DMS 273 (cell line): Measurements from ENCODE around the gene USP31.
"Not testable (repeated sequence)": the region's sequence is repeated elsewhere in the genome, so short reads cannot be mapped to it uniquely, and the experiment has no call there.

Source experiments
- DNase-seq: peaks from one replicate; lab custom pipeline; 2025; ENCODE audit not compliant: unreplicated experiment; lab: John Stamatoyannopoulos, UW

The USP31 gene

DNA sequence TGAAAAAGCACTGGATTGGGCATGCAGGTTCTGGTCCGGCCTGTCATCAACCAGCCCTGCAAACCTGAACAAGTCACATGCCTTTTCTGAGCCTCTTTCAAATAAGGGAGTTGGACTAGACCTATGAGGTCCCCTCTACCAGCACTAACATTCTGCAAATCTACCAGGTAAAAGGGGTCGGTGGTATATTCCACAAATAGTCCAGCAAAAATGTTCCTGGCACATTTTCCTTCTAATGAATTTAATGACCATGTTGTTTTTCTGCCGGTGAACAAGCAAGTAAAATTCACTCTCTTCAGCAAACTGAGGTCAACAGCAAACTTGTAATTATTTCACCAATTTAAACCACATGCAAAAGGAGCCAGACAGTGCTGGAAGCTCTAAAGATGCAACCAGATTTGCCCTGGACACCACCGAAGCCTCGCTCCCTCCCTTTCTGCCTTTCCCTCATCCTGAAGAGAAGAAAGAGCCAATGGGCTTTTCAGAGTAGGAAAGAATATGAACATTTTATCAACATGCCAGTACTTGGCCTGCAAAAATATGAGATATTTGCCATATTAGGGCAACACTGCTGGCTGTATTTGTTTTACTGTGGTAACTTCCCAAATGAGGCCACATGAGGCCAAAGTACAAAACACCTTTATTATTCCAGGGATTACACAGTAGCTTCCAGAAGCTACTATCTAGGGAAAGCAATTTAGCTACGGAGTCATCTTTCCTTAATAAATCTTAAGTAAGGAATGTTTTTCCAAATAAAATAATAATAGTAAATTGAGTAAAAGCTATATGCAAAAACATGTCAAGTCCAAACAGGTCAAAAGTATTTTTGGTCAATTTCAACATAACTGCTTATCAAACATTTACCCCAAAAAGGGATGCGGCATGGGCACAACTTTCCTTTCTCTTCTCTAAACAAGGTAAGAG is 45.0 kb downstream of the USP31 start:
- DNase-seq: no peak

DNA sequence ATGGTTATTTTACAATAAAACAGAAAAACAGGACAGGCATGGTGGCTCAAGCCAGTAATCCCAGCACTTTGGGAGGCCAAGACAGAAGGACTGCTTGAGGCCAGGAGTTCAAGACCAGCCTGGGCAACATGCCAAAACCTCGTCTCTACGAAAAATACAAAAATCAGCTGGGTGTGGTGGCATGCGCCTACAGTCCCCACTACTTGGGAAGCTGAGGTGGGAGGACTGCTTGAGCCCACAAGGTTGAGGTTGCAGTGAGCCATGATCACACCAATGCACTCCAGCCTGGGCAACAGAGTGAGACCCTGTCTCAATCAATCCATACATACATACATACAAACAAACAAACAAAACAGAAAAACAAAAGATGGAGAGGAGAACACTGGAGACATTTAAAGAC is 45.6 kb downstream of the USP31 start:
- DNase-seq: no peak

DNA sequence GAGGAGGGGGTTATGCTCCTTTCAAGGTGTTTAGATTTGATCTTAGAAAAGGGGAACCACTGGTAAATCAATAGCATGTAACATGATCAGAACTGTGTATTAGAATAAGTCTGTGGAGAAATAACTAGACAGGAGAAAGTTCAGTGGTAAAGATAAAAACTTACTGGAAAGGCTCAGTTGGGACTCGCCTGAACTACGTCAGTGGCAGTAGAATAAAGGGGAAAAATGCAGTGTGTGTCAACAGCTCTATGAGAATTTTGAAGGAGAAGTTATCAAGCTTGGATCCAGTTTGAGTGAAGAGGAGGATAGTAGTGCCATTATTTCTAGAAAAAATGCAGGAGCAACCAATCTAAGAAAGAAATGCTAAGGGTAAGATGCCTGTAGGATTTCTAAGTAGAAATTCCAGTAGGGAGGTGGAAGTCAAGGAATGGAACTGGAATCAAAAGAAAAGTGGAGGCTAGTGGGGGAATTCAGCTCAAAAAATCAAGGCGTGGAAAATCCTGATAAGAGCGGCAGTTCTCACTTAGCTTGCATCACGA is 48.2 kb downstream of the USP31 start:
- no peak for DNase-seq

DNA sequence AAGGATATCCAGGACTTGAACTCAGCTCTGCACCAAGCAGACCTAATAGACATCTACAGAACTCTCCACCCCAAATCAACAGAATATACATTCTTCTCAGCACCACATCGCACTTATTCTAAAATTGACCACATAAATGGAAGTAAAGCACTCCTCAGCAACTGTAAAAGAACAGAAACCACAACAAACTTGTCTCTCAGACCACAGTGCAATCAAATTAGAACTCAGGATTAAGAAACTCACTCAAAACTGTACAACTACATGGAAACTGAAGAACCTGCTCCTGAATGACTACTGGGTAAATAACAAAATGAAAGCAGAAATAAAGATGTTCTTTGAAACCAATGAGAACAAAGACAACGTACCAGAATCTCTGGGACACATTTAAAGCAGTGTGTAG is 52.8 kb downstream of the USP31 start:
- not testable (repeated sequence) for DNase-seq

DNA sequence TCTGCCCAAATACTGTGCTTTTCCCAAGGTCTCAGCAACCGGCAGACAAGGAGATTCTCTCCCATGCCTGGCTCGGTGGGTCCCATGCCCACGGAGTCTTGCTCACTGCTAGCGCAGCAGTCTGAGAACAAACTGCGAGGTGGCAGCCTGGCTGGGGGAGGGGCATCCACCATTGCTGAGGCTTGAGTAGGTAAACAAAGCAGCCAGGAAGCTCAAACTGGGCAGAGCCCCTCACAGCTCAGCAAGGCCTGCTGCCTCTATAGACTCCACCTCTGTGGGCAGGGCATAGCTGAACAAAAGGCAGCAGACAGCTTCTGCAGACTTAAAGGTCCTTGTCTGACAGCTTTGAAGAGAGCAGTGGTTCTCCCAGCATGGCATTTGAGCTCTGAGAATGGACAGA is 55.1 kb downstream of the USP31 start:
- not testable (repeated sequence) for DNase-seq

DNA sequence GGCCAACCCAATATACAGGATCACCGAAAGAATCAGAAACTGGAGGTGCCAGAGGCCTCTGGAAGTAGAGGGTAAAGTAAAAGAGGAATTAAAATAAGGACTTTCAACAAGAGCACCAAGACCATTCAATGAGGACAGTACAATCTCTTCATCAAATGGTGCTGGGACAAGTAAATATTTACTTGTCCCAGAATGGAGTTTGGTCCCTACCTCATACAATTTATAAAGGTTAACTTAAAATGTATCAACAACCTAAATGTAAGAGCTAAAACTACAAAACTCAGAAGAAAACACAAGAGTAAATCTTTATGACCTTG is 56.5 kb downstream of the USP31 start:
- no peak for DNase-seq

DNA sequence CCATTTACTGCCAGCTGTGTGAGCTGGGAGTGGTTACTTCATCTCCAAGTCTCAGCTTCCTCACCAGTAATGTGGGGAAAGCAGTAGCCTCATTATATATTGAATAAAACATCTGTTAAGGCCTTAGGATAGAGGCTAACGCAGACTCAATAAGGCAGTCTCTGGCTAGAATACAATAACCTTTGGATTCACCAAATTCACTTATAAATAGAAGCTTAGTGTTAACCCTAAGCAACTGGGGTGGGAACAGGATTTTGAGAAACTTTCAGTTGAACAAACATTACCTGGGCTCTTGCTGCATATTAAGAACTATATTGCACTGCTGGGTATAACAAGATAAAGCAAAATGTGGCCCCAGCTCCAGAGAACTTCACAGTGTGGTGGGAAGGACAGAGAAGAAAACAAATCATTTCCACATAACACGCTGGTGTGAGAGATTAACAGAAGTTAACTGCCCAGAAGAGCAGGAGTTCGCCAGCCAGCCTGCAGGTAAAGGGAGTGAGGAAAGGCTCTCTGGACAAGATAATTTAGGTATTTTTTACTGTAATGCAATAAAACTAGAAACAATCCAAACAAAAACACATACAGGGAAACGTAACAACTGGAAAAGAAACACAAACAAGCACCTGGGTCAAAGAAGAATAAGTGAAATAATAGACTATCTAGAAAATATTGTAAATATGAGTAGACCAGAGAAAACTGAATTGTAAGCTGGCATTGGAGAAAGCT is 57.0 kb downstream of the USP31 start:
- DNase-seq: no peak

DNA sequence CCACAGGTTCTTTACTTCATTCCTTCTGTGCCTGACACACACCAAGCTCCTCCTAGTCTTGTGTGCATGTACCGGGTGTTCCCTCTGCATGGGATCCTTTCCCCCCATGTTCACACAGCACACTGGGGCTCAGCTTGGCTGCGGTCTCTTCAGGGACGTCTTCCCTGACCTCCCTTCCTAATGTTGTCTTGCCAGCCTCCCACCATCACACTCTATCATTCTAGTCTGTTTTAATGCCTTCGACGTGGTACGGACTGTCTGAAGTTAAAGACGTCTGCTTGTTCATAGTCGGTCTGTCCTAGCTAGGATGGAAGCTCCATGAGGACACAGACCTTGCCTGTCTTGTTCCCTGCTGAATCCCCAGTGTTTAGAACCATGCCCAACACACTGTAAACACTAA is 60.1 kb downstream of the USP31 start:
- DNase-seq: no peak

DNA sequence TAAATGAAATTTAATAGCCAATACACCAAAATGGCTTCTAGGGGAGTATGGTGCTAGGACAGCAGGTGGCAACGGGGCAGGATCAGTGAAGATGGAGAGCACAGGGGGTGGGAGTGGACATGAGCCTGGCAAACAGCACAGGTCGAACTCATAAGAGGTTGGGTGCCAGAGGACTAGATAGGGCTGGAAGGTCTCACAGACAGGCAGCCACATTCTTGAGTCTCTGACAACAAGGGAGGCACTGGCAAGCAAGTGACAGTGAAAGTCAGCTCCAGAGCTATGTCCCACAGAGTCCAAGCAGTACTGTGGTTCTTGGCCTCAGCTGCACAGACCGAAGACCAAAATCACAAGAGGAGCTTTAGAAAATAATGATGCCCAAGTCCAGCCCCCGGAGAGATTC is 61.2 kb downstream of the USP31 start:
- DNase-seq: no peak

DNA sequence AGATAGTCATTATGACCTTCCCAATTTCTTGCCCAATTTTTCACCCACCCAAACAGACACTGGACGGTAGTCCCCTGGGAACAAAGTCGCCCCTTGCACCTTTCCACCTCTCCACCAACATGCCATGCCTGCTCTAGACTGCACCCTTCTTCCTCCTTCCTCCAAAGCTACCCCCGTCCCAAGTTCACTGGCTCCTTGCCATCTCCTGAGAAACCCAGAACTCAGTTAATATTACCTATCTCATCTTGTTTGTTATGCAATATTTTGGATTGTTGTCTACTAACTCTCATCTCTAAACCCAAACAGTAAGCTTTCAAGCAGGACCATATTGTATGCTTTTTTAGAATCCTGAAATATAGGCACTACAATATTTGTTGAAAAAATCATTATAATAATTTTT is 63.3 kb downstream of the USP31 start:
- DNase-seq: no peak

DNA sequence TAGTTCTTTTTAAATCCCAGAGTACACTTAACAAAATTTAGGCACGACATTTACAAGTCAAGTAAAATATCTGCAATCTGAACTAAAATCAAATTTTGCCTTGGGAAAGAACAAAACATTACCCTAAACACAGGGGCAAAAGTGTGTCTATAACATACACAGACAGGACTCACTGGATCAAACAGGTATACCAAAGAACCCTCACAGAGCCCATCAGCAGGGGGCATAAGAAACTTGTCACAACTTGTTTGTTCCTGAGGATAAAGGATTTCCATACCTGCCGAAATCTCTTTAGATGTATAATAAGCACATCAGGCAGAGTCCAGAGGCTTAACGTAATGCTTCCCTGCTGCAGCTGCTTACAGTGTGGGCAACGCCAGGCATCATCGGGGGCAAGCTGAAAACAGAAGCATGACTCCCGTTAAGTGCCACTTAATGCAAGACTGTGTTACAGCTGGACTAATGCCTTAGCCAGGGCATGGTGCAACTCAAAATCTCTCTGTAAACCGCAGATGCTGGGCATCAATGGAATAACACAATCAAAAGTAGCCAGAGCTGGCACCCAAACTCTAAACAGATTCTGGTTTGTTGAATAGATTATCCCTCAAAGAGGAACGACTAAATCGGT is 67.0 kb downstream of the USP31 start:
- DNase-seq: no peak

DNA sequence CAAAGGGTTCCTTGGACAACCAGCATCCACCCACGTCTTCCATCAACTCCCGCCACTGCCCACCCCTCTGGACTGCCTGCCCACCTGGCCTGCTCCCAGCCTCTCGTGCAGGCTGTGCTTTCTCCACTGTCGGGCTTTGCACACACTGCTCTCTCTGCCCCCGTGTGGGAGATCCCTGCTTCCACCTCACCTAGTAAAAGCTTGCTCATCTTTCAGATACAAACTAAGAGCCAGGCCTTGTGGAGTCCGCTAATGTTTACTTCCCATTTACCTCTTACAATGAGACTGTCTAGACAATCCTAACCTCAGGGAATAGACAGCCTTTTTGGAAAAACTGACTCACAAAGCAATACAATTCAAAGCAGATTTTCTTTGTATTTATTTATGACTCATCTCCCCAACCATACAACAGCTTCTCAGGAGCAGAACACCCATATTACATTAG is 67.6 kb downstream of the USP31 start:
- no peak for DNase-seq

DNA sequence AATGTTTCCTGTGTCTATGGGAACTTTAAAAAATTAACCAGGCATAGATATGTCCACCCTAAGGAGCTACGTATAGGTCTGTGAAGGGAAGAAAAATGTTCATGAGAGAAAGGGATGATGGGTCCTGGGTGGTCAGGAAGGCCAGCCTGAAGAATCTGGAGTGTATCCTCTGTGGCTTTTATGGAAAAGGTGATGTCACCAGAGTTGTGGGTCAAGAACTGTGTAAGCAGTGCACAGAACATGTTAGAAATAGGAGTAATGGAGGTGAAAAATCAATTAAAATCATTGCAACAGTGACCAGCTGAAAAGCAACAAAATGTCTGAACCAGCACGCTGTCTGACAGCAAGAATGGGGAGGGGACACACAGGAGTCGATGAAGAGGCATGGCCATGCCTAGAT is 68.5 kb downstream of the USP31 start:
- no peak for DNase-seq

DNA sequence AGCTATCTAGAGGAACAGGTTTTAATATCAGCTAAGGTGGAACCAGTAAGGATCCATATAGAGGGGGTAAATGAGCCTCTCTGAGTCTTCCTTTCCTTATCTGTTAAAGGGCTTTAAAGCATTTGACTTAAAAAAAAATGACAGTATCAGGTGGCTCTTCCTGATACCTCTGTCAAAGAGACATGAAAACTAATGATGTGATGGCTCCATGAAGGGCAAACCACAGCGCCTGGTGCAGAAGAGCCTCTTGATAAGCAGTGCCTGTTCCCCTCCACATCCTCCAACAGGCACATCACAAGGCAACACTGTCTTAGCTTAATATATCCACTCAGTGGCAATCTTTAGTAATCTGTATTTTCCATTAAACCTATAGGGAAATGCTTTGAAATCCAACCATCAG is 68.9 kb downstream of the USP31 start:
- DNase-seq: no peak

DNA sequence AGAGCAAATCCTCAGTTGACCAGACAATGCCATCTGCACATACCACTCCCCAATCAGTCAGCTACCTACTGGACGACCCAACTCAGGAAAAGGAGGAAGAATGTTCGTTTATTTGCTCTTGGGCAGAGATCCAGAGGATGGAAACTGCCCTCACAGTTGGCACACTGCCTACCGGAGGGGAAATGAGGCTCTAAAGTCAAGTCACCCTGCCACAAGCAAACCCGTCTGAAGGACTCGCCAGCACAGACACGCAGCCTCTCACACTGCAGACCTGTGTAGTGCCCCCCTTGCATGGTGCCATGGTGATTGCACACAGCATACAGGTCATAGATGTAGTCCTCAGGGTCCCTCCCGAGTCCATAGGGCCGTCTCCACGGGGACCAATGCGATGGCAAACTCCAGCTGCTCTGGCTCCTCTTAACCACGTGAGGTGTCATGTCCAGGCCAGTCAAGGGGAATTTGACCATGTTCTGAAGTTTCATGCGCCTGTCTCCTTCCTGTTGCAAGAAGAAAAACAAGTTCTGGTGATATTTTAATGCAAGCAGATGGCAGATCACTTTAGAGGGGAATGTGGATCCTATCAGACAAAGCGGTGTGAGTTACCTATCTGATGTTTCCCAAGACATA is 69.5 kb downstream of the USP31 start:
- DNase-seq: peak; percentile 19

DNA sequence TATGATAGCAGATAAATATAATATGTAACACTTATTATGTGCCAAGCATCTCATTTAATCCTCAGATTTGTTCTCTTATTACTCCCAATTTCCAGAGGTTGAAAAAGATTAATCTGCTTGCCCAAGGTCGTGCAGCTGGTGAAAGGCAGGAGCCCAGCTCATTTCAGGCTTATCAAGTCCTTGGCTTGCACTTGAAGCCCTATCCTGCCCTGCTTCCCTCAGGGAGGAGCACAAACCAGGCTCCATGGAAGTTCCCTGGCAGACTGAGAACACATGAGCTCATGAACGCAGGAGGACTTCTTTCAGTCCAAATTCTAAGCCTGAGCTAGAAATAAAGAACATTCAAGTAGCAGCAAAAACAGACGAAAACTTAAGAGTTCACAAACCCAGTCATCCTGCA is 74.8 kb downstream of the USP31 start:
- DNase-seq: no peak

DNA sequence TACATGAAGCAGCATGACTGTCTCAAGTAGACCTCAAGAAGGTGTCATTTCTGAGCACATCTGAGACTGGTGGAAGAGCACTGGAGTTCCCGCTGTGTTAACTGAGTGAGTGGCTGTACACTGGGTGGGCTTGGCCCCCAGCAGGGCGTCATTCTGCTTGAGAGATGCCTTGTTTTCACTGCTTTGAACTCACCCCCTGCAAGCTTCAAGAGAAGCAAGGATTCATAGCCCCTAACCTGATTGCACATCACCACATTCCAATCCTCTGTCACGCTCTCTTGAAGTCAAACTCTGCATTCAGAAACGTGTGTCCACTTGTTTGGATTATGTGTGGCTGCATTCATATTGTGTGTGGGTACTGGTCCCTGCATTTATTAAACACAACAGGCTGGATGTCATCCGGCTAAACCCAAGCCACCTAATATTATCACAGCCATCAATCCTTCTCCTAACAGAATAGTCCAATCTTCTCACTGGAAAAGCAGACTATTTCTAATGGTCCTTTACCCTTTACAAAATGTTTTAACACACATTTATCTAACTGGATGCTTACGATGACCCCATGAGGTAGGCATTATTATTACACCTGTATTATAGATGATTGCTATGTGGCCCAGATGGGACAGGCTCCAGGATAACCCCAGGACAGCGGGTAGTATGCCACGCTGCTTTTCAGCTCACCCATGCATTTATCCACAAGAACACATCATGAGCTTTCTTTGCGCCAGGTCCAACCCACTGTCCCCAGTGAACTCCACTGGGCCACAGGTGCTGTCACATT is 76.3 kb downstream of the USP31 start:
- peak; percentile 14 for DNase-seq

DNA sequence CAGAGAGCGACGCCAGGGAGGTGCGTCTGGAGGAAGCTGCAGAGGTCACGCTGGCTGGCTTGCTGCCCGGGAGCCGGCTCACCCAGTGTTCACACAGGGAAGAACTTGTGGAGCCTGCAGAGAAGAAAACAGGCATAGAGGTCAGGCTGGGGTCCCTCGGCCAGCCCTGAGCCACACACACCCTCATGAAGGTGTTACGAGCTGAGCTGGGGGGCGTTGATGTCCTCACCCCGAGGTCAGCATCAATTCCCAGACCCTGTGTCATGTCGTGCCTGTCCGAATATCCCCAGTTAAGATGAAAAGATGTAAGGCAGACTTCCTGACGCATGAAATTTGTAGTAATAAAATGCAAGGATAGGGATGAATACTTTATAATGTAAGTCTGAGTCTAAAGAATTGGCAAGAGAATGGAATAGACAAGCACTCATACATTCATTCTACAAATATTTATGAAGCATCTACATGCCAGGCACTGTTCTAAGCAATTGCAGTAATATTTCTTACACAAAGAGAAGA is 77.1 kb downstream of the USP31 start:
- DNase-seq: no peak

DNA sequence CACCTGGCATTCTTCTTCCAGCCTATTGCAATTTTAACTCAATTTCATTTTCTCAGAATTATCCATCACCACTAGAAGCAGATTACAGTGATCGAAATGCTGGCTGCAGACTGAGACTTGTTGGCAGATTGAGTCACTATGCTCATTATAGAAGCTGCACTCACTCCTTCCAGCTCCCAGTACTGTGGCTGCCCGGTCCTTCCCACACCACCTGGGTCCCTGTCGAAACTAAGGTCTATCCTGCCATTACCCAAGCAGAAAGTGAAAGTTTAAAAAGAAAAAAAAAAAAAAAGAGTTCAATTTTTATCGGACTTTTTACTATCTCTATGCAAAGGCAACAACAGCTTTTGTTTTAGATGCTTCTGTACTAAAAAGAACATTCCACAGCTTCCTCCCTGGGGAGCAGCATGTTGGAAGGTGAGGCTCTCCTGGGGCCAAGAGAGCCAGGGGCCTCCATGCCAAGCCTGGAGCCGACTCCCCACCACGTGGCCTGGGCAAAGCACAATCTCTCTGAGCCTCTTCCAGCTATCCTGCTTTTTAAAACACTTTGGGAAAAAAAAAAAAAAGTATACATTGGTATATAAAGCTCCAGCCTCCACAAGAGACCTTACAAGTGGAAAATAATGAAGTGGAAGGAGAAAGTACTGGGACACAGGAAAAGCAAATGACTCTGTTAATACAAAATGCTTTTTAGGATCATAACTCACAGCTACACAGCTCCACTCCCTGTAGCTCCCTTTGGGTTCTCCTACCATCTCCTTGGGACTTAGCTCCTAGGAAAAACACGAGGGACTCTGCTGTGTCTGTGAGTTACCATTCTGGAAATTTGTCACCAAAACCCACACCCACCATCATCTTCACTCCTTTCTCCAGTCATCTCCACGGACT is 77.8 kb downstream of the USP31 start:
- DNase-seq: no peak
